ENCODE measurements around the gene CMC2.
A peak's percentile ranks its signal among the peaks of the same experiment; 100 is the strongest.

The CMC2 gene

GRCh38 chr16:81014672-81015071, 8.0 kb upstream of the CMC2 start:
- CTCF ChIA-PET: no interaction called here
- POLR2A ChIA-PET (ENCODE audit: low non-redundant PET): no interaction called here
- TF ChIP-seq CTCF (conservative IDR thresholded peaks at IDR 0.05; ENCODE audit: low read depth): no peak
- DNase-seq (ENCODE audit: low spot score): no peak
- no peak overlapping the region for H3K27ac ChIP-seq

- no peak for DNase-seq (ENCODE audit: low spot score)
- ChIA-PET CTCF (no interaction called here), POLR2A (ENCODE audit: low non-redundant PET) (no interaction called here)
- H3K27ac ChIP-seq: no peak overlapping the region
- no peak for TF ChIP-seq CTCF (conservative IDR thresholded peaks at IDR 0.05; ENCODE audit: low read depth)
Observed at GRCh38 chr16:81012974-81013373, 6.3 kb upstream of the CMC2 start.

- POLR2A ChIA-PET (ENCODE audit: low non-redundant PET): no interaction called here
Observed at GRCh38 chr16:81008505-81008789, 1.8 kb upstream of the CMC2 start.

GRCh38 chr16:81006211-81006812, 373 bp downstream of the CMC2 start:
- CTCF ChIA-PET: no interaction called here
- peak overlapping the region; percentile 94 for H3K27ac ChIP-seq
- DNase-seq (ENCODE audit: low spot score): peak; percentile 46
- no peak for TF ChIP-seq CTCF (conservative IDR thresholded peaks at IDR 0.05; ENCODE audit: low read depth)
- POLR2A ChIA-PET (ENCODE audit: low non-redundant PET): no interaction called here

More at GRCh38 chr16:81008505-81008789, 1.8 kb upstream of the CMC2 start:
- no peak for TF ChIP-seq CTCF (conservative IDR thresholded peaks at IDR 0.05; ENCODE audit: low read depth)
- no peak for DNase-seq (ENCODE audit: low spot score)
- peak overlapping the region; percentile 94 for H3K27ac ChIP-seq
- CTCF ChIA-PET: no interaction called here

- no peak for DNase-seq (ENCODE audit: low spot score)
- no peak for TF ChIP-seq CTCF (conservative IDR thresholded peaks at IDR 0.05; ENCODE audit: low read depth)
- ChIA-PET POLR2A (ENCODE audit: low non-redundant PET) (no interaction called here), CTCF (interaction anchor here (0.6 to 0.7 kb wide), 3 partner anchors 18 to 1641 kb away, joined by 3 to 5 read pairs (median 5); no protein-coding TSS in a partner anchor)
- peak overlapping the region; percentile 94 for H3K27ac ChIP-seq
Observed at GRCh38 chr16:81005610-81006161, 999 bp downstream of the CMC2 start.

- TF ChIP-seq CTCF (conservative IDR thresholded peaks at IDR 0.05; ENCODE audit: low read depth): peak; percentile 67
- ChIA-PET POLR2A (ENCODE audit: low non-redundant PET) (no interaction called here), CTCF (interaction anchor here (0.6 to 0.9 kb wide), 10 partner anchors 11 to 1640 kb away, joined by 3 to 5 read pairs (median 3); no protein-coding TSS in a partner anchor)
- peak; percentile 37 for DNase-seq (ENCODE audit: low spot score)
- H3K27ac ChIP-seq: peak overlapping the region; percentile 63
Observed at GRCh38 chr16:81004646-81005353, 1.9 kb downstream of the CMC2 start.

All from RWPE1 (cell line).